ENCODE measurements around the gene AHCTF1.
"Not testable (repeated sequence)": the region's sequence is repeated elsewhere in the genome, so short reads cannot be mapped to it uniquely, and the experiment has no call there.

DNA sequence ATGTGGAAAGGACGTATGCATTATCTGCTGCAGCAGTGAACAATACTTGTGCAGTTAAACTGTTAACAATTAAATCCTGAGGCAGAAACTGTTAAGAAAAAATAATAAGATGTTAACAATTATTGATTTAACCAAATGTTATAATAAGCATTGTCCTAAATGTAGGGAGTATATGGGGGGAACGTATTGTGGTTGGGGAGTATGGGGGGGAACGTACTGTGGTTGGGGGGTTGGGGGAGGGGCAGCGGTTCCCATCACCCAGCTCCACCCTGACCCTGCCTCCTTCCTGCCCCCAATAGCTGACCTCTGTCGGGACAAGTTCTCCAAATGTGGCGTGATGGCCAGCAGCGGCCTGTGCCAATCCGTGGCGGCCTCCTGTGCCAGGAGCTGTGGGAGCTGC lies 114.0 kb downstream of the AHCTF1 start:
- TF ChIP-seq, protein P1, sequence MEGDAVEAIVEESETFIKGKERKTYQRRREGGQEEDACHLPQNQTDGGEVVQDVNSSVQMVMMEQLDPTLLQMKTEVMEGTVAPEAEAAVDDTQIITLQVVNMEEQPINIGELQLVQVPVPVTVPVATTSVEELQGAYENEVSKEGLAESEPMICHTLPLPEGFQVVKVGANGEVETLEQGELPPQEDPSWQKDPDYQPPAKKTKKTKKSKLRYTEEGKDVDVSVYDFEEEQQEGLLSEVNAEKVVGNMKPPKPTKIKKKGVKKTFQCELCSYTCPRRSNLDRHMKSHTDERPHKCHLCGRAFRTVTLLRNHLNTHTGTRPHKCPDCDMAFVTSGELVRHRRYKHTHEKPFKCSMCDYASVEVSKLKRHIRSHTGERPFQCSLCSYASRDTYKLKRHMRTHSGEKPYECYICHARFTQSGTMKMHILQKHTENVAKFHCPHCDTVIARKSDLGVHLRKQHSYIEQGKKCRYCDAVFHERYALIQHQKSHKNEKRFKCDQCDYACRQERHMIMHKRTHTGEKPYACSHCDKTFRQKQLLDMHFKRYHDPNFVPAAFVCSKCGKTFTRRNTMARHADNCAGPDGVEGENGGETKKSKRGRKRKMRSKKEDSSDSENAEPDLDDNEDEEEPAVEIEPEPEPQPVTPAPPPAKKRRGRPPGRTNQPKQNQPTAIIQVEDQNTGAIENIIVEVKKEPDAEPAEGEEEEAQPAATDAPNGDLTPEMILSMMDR (IDR thresholded peaks at IDR 0.05), result not testable (repeated sequence)
- TF ChIP-seq POLR2A (IDR thresholded peaks at IDR 0.05), result not testable (repeated sequence)

Measured in adrenal gland (tissue), 5 donors.